Camera-type eye (tissue), 1 donor: ENCODE results near the gene MBLAC2. TPM values are rescaled to one million over a fixed set of nuclear protein-coding genes. Genes with fewer than 3 reads are reported as not detected.

ENCODE experiments used
- total RNA-seq: library from RNA; depleted of rRNA; stranded (reverse); fragments of >200 nt; gene quantifications from one replicate; pipeline ENCODE4 v1.2.3, GENCODE V29; 2014

The MBLAC2 gene
- total RNA-seq: 13.1 TPM

DNA sequence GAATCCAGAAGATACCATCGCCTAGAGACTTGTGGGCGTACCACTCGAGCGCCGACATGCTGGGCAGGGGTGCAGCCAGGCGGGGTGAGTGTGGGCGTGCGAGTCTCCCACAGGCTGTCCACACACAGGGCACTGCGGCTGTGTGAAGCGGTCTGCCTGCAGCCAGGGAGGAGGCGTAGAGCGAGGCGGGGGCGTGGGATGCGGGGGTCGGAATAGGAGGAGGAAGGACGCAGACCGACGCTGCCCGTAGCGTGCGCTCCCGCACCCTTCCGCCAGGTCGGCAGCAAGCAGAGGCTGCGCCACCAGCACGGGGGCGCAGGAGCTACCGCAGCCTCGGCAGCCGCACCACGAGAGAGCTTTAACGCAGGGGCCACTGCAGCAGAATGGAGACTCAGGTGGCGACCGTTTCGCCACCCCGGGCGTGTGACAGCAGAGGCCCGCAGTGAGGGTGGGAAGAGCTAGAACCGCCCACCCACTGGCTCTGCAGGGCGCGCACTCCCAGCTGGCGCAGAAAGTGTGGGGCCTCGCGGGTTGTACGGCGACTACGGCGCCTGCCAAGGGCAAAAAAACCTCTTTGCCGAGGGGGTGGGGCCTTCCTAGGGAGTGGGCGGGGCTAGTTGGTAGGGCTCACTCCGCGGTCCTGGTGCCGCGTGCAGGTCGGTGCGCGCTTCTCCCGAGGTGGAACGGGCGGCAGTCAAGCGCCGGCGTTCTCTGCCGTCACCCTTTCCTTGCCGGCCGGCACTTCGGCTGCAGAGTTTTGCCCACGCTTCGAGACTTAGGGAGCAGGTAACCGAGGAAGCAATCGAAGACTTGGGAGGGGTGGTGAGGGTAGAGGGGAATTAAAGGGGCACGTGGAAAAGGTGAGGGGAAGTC is at the start of gene MBLAC2, which contains the start of gene POLR3G:
Gene MBLAC2, minus strand, starts transcription at position 537 of the 873 bp plus-strand sequence. Its CDS starts 479 bp downstream, at position 58.
Gene POLR3G, plus strand, starts transcription at position 630 of the 873 bp plus-strand sequence. CDS start 10,704 bp downstream, outside the sequence.

DNA sequence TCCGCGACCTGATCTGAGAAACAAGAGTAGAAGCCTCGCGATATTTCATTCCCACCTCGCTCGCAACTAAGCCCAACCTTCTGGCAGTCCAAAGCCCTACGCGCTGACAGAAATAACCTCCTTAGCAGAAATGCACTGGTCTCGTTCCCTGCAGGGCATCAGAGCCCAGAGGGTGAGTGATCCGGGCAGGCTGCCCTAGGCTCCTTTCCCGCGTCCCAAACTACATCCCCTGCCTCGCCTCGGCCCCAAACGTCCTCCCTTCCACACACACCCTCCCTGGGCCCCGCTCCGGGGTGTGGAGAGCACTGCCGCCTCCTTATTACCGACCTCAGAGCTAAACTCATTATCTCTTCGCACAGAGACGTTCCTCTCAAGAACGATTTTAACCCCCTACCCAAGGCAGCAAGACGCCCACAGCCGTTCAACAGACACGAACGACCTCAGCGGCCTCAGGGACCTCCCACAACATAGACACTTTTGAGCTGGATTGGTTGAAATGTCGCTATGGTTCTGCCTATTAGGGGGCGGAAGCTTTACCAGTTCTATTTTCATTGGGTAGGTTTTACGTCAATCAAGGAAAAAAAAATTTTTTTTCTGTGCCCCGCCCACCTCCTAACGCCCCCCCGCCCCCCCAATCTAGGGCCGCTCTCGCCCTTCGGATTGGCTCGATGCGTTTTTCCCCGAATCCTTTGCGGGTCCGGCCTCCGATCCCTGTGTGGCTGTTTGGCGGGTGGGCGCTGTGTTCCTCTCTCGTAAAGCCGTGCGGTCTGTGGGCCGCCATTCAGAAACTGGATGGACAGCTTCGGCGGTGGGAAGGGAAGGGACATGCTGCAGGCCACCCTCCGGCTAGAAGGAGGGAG is 65.0 kb downstream of the MBLAC2 start, which contains the start of gene CETN3:
Gene CETN3, minus strand, starts transcription at position 439 of the 860 bp plus-strand sequence. Its CDS starts 95 bp downstream, at position 344.

Other genes starting within 250 kb of the MBLAC2 start
- gene CETN3, start 65.0 kb downstream of the MBLAC2 start, total RNA-seq: 39.0 TPM
- 2.7 TPM for gene POLR3G, start 93 bp upstream of the MBLAC2 start, total RNA-seq
- gene LYSMD3, start 54.8 kb upstream of the MBLAC2 start, total RNA-seq: 33.8 TPM
- gene ADGRV1, start 84.0 kb upstream of the MBLAC2 start, total RNA-seq: 287 TPM